Stimulated activated effector memory CD8-positive, alpha-beta T cell treated with anti-CD3 and anti-CD28 coated beads, Interleukin-12 subunit alpha, Interleukin-12 subunit beta, amount 100 ng/mL, for 72 hours (primary cell): ENCODE data around the gene ALPI.
"Not testable (repeated sequence)": the region's sequence is repeated elsewhere in the genome, so short reads cannot be mapped to it uniquely, and the experiment has no call there.

ENCODE experiments used
- ATAC-seq: fragments of 150-1000 bp; cut with Tn5 transposase; 2 replicates; pipeline ENCODE4 v1.10.0; 2021
- DNase-seq, 2 donors: peaks; one replicate each; pipeline ENCODE4 v3.0.0; 2021 to 2022; ENCODE audit warnings: low spot score in 2 of 2
- H3K27ac Mint-ChIP-seq: one replicate; pipeline ENCODE4 v1.8.0; 2022; ENCODE audit warnings: mild to moderate bottlenecking, mixed read lengths
- H3K36me3 Mint-ChIP-seq: one replicate; pipeline ENCODE4 v1.8.0; 2022; ENCODE audit warnings: mild to moderate bottlenecking, mixed read lengths
- H3K4me1 Mint-ChIP-seq: one replicate; pipeline ENCODE4 v1.8.0; 2022; ENCODE audit warnings: mixed read lengths
- H3K4me3 Mint-ChIP-seq: one replicate; pipeline ENCODE4 v1.8.0; 2022; ENCODE audit warnings: mild to moderate bottlenecking, mixed read lengths
- H3K9me3 Mint-ChIP-seq: one replicate; pipeline ENCODE4 v1.8.0; 2022; ENCODE audit warnings: mixed read lengths

Gene ALPI

DNA sequence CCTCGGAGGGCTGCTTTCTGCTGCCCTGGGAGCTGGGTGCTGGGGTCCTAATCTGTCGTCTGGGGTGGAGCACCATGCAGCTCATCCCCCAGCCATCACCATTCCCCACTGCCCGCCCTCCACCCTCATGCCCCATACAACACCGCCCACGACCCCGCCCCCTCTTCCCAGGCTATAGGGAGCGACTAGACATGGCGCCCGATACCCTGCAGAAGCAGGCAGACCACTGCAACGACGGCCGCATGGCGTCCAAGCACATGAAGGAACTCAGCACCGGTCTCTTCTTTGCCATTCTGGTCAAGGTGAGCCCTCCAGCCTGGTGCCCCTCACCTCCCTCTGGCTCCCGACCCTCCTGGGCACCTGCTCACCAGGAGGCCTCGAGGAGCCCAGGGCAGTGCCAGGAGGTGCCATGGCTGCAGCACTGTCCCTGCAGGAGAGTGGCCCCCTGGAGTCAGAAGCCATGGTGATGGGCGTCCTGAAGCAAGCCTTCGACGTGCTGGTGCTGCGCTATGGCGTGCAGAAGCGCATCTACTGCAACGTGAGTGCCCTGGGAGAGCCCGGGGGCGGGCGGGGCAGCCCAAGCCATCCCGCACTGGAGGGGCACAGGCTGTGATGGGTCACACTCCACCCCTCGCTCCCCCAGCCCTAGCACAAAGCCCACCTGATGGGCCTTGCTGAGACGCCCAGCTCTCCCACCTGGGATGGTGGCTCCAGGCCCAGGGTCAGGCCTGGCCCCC is 10.6 kb upstream of the ALPI start:
- not testable (repeated sequence) for H3K9me3 Mint-ChIP-seq, H3K27ac Mint-ChIP-seq, H3K4me3 Mint-ChIP-seq, ATAC-seq, DNase-seq, H3K4me1 Mint-ChIP-seq, H3K36me3 Mint-ChIP-seq

DNA sequence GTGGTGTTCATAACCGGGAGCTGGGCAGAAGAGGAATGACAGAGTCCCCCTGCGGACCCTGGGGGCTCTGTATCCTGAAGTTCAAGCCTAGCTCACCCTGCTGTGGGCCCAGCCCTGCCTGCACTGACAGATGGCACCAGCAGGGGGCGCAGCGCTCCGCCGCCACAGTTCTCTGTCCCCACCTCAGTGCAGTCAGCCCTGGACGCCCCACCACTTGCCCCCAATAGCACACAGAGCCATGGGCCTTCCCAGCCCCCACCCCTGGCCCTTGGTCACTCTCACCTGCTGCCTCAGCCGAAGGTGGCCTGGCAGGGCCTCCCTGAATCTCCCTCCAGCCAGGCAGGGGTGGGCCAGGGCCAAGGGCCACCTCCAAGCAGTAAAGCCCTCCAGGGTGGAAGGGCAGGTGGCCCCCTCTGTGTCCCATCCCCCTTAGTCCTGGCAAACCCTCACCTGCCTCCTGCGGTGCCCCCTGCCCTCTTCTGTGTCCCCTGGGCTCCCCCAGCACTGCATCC is 9.6 kb upstream of the ALPI start:
- not testable (repeated sequence) for DNase-seq, H3K4me1 Mint-ChIP-seq, H3K36me3 Mint-ChIP-seq, H3K4me3 Mint-ChIP-seq, H3K9me3 Mint-ChIP-seq, H3K27ac Mint-ChIP-seq
- peak; percentile 39 for ATAC-seq

DNA sequence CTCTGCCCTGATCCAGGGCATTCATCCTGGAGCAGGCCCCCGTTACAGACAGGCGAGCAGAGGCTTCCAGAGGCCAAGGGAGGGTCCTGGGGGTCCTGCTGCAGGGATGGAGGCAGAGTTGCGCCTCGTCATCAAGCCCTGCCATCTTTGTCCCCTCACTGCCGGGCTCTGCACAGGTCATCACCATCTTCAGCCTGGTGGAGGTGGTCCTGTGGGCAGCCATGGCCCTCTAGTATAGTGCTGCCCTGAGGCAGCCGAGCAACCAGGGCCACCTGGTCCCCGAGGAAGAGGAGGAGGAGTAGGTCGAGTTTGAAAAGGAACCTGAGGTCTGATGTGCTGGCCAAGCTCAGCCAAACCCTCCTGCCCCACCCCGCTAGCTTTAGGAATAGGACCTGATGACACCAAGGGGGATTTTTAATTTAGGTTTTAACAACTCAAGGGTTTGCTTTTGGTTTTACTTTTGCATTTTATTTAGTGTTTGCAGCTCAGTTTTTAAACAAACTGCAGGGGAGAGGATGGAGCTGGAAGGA is 8.8 kb upstream of the ALPI start:
- H3K4me3 Mint-ChIP-seq, result no peak overlapping the region
- H3K27ac Mint-ChIP-seq, result peak overlapping the region; percentile 10
- no peaks in the 10 kb centered on the region for H3K36me3 Mint-ChIP-seq
- DNase-seq, result no peak
- no peaks in the 10 kb centered on the region for H3K9me3 Mint-ChIP-seq
- no peak for ATAC-seq
- no peaks in the 10 kb centered on the region for H3K4me1 Mint-ChIP-seq

DNA sequence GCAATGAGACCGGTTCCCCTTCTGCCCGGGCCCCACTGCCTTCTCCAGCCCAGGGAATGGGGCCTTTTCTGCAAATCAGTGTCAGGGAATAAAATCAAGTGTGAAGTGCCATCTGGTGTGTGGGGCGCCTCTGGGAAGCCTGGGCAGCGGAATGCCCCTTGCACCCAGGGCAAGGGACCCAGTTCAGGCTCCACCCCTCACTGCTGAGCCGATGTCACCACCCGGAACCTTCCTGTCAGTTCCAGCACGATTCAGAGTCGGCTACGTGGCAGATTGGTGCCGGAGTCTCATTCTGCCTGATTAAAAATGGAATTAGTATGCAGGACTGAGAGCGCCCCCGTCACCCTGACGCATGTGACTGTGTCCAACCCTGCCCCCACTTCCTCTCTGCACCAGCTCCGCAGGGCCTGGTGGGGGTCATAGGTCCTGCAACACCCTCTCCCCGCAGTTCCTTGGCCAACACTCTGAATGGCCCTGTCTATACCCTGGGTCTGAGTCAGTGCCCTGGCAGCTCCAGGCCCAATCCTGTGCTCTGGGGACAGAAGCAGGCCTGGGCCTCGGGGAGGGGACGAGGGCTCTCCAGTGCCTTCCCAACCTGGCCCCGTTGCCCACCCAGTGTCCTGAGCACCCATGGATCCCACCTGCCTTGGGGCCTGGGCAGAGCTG is 8.2 kb upstream of the ALPI start:
- no peaks in the 10 kb centered on the region for H3K36me3 Mint-ChIP-seq
- H3K4me1 Mint-ChIP-seq, result no peaks in the 10 kb centered on the region

DNA sequence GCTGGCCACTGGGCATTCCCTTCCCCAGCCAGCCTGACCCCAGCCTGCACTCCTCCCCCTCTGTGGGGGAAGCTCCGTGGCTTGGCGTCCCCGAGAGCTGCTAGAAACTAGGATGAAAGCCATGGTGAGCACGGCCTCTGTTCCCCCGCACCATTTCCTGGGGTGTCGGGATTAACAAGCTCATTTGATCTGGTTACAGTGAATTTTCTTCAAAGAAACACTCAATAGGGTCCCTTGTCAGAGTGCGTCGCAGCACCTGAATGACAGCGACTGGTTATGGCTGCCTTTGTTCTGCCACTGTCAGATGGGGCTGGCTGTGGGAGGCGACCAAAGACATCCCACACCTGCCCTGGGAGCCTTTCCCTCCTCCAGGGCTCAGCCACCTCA is 7.7 kb upstream of the ALPI start:
- H3K36me3 Mint-ChIP-seq, result no peaks in the 10 kb centered on the region
- DNase-seq, result no peak
- H3K4me3 Mint-ChIP-seq, result no peak overlapping the region
- H3K27ac Mint-ChIP-seq, result no peak overlapping the region
- no peaks in the 10 kb centered on the region for H3K9me3 Mint-ChIP-seq
- ATAC-seq, result no peak
- H3K4me1 Mint-ChIP-seq, result no peaks in the 10 kb centered on the region

More for the DNA sequence above, 8.2 kb upstream of the ALPI start:
- no peak overlapping the region for H3K4me3 Mint-ChIP-seq
- H3K9me3 Mint-ChIP-seq, result no peaks in the 10 kb centered on the region
- peak overlapping the region; percentile 10 for H3K27ac Mint-ChIP-seq
- ATAC-seq (no peak), DNase-seq (no peak)

DNA sequence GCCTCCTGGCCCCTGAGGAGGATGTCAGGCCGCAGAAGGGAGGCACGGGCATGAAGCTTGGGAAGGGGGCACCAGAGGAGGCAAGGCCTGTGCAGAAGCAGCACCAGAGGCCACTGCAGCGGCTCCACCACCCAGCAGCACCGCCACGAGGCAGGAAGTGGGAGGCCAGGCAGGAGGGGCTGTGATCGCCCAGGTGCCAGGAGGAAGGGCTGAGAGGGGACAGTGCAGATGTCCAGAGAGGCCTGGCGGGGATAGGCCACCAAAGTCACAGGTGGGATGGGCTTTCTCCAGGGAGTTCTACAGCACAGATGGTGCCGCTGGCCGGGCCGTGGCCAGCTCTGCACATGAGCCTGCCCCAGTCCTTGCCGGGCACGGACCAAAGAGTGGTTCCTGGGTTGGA is 6.0 kb upstream of the ALPI start:
- DNase-seq, result no peak
- peak overlapping the region; percentile 26 for H3K27ac Mint-ChIP-seq
- H3K4me1 Mint-ChIP-seq, result no peaks in the 10 kb centered on the region
- no peaks in the 10 kb centered on the region for H3K9me3 Mint-ChIP-seq
- no peaks in the 10 kb centered on the region for H3K36me3 Mint-ChIP-seq
- no peak overlapping the region for H3K4me3 Mint-ChIP-seq
- ATAC-seq, result no peak

DNA sequence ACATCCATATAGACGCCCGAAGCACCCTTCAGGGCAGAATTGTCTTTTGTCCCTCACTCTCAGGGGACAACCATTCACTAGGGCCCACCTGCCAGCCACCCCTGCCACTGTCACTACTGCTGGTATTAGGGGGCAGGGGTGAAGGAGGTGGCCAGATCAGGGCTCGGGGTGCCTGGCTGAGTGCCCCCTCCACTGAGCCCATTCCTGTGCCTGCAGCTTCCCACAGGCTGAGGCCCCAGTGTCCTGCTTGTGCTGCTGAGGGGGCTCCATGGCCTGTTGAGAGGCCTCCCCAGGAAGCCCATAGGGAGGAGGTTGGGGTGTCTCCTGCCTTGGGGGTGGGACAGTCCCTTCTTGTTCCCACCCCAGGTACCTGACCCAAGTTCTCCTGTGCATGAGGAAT is 4.3 kb upstream of the ALPI start:
- not testable (repeated sequence) for ATAC-seq, H3K36me3 Mint-ChIP-seq, H3K4me1 Mint-ChIP-seq, H3K9me3 Mint-ChIP-seq, DNase-seq, H3K4me3 Mint-ChIP-seq, H3K27ac Mint-ChIP-seq

DNA sequence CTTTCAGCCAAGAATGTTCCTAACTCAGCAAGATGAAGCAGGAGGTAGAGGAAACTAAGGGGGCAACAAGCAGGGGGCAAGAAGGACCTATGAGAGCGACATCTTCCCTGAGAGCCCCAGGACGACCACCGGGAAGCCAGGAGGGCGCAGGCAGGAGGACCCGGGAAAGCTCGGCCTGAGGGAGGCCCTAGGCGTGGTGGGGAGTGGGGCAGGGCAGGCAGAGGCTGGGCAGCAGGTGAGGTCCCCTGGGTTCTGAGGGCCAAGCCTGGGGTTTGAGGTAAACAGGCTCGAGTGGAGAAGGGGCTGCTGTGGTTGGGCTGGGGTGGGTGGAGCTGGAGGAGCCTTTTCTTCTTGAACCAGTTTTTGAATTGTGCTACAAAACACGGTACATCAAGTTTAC is 1.3 kb upstream of the ALPI start:
- H3K27ac Mint-ChIP-seq, result no peak overlapping the region
- H3K4me3 Mint-ChIP-seq, result no peak overlapping the region
- H3K36me3 Mint-ChIP-seq, result no peaks in the 10 kb centered on the region
- DNase-seq, result no peak
- ATAC-seq, result no peak
- no peaks in the 10 kb centered on the region for H3K4me1 Mint-ChIP-seq
- no peaks in the 10 kb centered on the region for H3K9me3 Mint-ChIP-seq

DNA sequence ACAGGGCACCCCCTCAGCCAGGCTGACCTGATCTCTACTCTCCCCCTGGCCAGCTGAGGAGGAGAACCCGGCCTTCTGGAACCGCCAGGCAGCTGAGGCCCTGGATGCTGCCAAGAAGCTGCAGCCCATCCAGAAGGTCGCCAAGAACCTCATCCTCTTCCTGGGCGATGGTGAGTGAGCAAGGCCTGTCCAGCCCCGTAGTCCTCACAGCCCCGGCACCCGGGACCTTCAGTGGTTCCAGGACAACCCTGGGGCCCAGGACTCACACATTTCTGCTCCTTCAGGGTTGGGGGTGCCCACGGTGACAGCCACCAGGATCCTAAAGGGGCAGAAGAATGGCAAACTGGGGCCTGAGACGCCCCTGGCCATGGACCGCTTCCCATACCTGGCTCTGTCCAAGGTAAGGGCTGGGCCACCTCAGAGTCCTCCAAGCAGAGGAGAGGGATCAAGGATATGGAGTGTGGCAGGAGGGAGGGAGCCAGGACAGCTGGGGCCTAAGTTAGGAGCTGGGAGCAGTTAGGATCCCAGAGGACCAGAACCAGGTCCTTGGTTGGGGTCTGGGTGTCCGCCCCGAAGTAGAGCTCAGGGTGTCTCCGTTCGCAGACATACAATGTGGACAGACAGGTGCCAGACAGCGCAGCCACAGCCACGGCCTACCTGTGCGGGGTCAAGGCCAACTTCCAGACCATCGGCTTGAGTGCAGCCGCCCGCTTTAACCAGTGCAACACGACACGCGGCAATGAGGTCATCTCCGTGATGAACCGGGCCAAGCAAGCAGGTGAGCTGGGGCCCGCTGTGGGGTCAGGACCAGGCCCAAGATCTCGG is 555 bp downstream of the ALPI start:
- no peak overlapping the region for H3K27ac Mint-ChIP-seq
- H3K36me3 Mint-ChIP-seq, result no peaks in the 10 kb centered on the region
- ATAC-seq, result no peak

DNA sequence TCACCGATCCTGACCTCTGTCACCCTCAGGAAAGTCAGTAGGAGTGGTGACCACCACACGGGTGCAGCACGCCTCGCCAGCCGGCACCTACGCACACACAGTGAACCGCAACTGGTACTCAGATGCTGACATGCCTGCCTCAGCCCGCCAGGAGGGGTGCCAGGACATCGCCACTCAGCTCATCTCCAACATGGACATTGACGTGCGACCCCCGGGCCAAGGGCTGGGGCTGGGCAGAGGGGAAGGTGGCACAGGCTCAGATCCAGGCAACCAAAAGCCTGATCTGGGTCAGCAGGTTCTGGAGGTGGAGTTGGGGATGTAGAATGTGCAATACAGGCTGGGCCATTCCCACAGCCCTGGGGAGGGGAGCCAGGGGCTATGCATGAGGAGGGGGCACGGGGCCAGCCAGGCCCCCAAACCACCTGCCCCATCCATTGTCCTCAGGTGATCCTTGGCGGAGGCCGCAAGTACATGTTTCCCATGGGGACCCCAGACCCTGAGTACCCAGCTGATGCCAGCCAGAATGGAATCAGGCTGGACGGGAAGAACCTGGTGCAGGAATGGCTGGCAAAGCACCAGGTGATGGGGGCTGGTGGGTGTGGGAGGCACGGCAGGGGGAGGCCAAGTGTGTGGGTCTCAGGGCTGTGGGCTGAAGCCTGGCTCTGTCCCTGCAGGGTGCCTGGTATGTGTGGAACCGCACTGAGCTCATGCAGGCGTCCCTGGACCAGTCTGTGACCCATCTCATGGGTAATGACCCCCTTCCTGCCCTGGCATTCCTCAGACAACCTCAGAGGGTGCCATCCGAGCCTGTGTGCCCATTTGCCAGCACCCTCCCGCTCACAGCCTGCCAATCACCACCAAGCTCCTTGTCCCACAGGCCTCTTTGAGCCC is 1.4 kb downstream of the ALPI start:
- no peak for DNase-seq
- Mint-ChIP-seq H3K27ac (no peak overlapping the region), H3K36me3 (no peaks in the 10 kb centered on the region), H3K9me3 (no peaks in the 10 kb centered on the region), H3K4me3 (no peak overlapping the region), H3K4me1 (no peaks in the 10 kb centered on the region)
- ATAC-seq, result no peak

More for the DNA sequence above, 555 bp downstream of the ALPI start:
- Mint-ChIP-seq H3K4me1 (no peaks in the 10 kb centered on the region), H3K4me3 (no peak overlapping the region), H3K9me3 (no peaks in the 10 kb centered on the region)
- DNase-seq, result no peak

DNA sequence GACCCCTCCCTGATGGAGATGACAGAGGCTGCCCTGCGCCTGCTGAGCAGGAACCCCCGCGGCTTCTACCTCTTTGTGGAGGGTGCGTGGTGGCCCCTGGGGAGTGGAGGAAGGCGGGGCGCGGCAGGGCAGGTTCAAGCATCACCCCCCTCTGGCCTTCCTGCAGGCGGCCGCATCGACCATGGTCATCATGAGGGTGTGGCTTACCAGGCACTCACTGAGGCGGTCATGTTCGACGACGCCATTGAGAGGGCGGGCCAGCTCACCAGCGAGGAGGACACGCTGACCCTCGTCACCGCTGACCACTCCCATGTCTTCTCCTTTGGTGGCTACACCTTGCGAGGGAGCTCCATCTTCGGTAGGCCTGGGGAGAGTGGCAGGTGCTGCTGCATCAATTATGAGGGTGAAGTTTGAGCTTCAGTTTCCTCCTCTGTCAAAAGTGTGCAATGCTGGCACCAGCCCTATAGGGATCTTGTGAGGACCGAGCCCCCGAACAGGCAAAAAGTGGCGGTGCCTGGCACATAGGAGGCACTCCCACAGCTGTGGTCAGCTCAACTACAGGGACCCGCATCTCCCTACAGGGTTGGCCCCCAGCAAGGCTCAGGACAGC is 2.2 kb downstream of the ALPI start:
- no peak for DNase-seq
- no peak for ATAC-seq
- H3K4me1 Mint-ChIP-seq, result no peaks in the 10 kb centered on the region
- H3K27ac Mint-ChIP-seq, result no peak overlapping the region
- no peak overlapping the region for H3K4me3 Mint-ChIP-seq
- H3K9me3 Mint-ChIP-seq, result no peaks in the 10 kb centered on the region
- H3K36me3 Mint-ChIP-seq, result no peaks in the 10 kb centered on the region

DNA sequence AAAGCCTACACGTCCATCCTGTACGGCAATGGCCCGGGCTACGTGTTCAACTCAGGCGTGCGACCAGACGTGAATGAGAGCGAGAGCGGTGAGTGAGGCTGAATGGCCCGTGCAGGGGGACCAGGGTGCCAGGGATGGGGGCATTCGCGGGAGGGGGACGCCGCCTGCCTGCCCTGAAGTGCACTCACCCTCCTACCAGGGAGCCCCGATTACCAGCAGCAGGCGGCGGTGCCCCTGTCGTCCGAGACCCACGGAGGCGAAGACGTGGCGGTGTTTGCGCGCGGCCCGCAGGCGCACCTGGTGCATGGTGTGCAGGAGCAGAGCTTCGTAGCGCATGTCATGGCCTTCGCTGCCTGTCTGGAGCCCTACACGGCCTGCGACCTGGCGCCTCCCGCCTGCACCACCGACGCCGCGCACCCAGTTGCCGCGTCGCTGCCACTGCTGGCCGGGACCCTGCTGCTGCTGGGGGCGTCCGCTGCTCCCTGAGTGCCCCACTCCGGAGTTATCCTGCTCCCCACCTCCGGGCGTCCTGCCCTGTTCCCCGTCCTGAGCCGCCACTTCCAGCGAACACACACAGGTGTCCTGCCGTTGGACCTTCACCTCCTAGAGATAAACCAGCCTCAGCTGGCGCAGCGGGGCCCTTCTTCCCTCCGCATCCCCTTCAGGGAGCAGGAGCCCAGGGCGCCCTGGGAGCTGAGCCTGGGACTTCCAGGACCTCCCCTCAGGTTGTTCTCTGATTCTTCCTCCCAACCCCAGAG is 2.9 kb downstream of the ALPI start:
- Mint-ChIP-seq H3K4me3 (no peak overlapping the region), H3K4me1 (no peaks in the 10 kb centered on the region), H3K9me3 (no peaks in the 10 kb centered on the region), H3K27ac (no peak overlapping the region), H3K36me3 (no peaks in the 10 kb centered on the region)
- DNase-seq (no peak), ATAC-seq (no peak)

DNA sequence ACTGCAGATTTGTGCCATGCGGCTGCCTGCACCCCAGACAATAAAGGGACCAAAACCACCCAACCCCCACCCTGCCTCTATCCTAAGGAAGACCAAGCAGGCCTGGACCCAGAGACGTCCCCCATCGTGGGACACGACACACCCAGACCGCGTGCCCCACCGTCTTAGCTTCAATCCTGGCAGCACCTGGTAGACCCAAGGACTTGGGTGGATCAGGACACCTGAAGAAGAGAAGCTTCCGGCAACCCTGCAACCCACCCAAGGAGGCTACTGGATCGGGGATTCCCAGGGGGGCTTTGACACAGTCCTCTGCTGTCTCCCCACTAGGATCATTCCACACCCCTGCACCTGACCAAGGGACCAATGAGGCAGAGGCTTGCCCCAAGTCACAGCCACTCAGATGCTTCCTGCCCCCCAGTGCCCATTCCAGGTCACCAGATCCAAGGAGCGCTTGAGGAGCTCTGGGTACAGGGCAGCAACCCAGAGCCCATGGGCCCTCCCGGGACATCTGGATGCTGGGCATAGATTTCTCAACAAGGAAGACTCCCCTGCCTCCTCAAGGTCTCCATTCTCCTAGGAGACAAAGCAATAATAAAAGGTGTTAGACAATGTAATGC is 3.6 kb downstream of the ALPI start:
- H3K4me1 Mint-ChIP-seq, result no peaks in the 10 kb centered on the region
- H3K36me3 Mint-ChIP-seq, result no peaks in the 10 kb centered on the region
- H3K4me3 Mint-ChIP-seq, result no peak overlapping the region
- no peak for ATAC-seq
- H3K27ac Mint-ChIP-seq, result no peak overlapping the region
- no peak for DNase-seq
- H3K9me3 Mint-ChIP-seq, result no peaks in the 10 kb centered on the region
